Measurements from ENCODE around the gene CDC26.

GRCh38 chr9:113238202-113238858 is 37.0 kb downstream of the CDC26 start:
- TF ChIP-seq CTCF (conservative IDR thresholded peaks at IDR 0.05; ENCODE audit: low read length) (no peak), EZH2phosphoT487 (IDR thresholded peaks at IDR 0.05; ENCODE audit: borderline replicate concordance, low read depth, low read length) (no peak)

Measured in OCI-LY7 (cell line).